Panc1 (cell line): ENCODE results near the gene EIF6. TPM values are rescaled to one million over a fixed set of nuclear protein-coding genes. Genes with fewer than 3 reads are reported as not detected.

Source experiments
- ATAC-seq: fragments of 200-7000 bp; cut with Tn5 transposase; 2 replicates; pipeline ENCODE4 v1.9.1; 2020; ENCODE audit warnings: mild to moderate bottlenecking, moderate library complexity
- BruUV-seq: library from RNA; stranded (reverse); fragments of 400-500 nt; replicated peaks from 2 replicates; lab custom pipeline; 2021; lab: Mats Ljungman, UMichigan
- CTCF ChIA-PET: fragments of 300-600 bp; sonication (Branson Sonifier 250); formaldehyde crosslinking; loops from one replicate; lab custom pipeline; 2022; ENCODE audit warnings: antibody characterized with exemption; lab: Charles Lee
- POLR2A ChIA-PET: fragments of 300-600 bp; sonication (Branson Sonifier 250); formaldehyde crosslinking; loops from one replicate; lab custom pipeline; 2022; ENCODE audit warnings: antibody characterized with exemption; lab: Charles Lee
- DNase-seq: peaks from one replicate; pipeline ENCODE4 v3.0.0-alpha.2; 2010; ENCODE audit warnings: low read depth, low spot score
- H3K27ac ChIP-seq: 2 replicates; pipeline ENCODE4 v1.5.1; 2011; ENCODE audit warnings: mild to moderate bottlenecking, low read length, inconsistent platforms
- H3K27me3 ChIP-seq: fragments of 200-500 bp; sonication (Bioruptor generic); 2 replicates; pipeline ENCODE4 v1.6.0; 2014; ENCODE audit warnings: low read length, inconsistent platforms; ENCODE audit not compliant: control insufficient read depth, insufficient read depth
- H3K36me3 ChIP-seq: fragments of 200-500 bp; sonication (Bioruptor generic); 2 replicates; pipeline ENCODE4 v1.5.1; 2014; ENCODE audit warnings: inconsistent platforms, mild to moderate bottlenecking, low read length, moderate library complexity; ENCODE audit not compliant: control insufficient read depth, insufficient read depth
- H3K4me1 ChIP-seq: 2 replicates; pipeline ENCODE4 v1.5.1; 2011; ENCODE audit warnings: inconsistent platforms, mild to moderate bottlenecking, low read length, moderate library complexity; ENCODE audit not compliant: control insufficient read depth, insufficient read depth
- H3K4me3 ChIP-seq, 2 experiments: 2 replicates each; pipeline ENCODE4 v1.5.1; 2011 to 2012; ENCODE audit warnings: low read depth in 2 of 2, low read length in 2 of 2, mild to moderate bottlenecking in 2 of 2, inconsistent platforms in 1 of 2, moderate library complexity in 1 of 2
- H3K9me3 ChIP-seq: fragments of 200-500 bp; sonication (Bioruptor generic); 2 replicates; pipeline ENCODE4 v1.5.1; 2014; ENCODE audit warnings: low read depth, mild to moderate bottlenecking, inconsistent platforms, low read length, moderate library complexity; ENCODE audit not compliant: control insufficient read depth, insufficient read depth
- POLR2AphosphoS5 ChIP-seq: IDR thresholded peaks from 2 replicates; pipeline ENCODE4 v1.6.1; 2012; ENCODE audit warnings: mild to moderate bottlenecking, low read depth, low read length, moderate library complexity
- REST ChIP-seq, 2 experiments: IDR thresholded peaks; 2 replicates each; pipeline ENCODE4 v1.6.1; 2011 to 2012; ENCODE audit warnings: low read depth in 2 of 2, control low read depth in 1 of 2, low read length in 1 of 2, mild to moderate bottlenecking in 1 of 2, moderate library complexity in 1 of 2; ENCODE audit not compliant: insufficient read depth in 1 of 2
- SIN3A ChIP-seq: IDR thresholded peaks from 2 replicates; pipeline ENCODE4 v1.6.1; 2012; ENCODE audit warnings: low read depth, mild to moderate bottlenecking, low read length, moderate library complexity, borderline replicate concordance; ENCODE audit not compliant: insufficient read depth
- TCF7L2 ChIP-seq: IDR thresholded peaks from 2 replicates; pipeline ENCODE4 v1.6.1; 2011; ENCODE audit warnings: mild to moderate bottlenecking, low read depth, low read length, inconsistent platforms
- in situ Hi-C: cut with HindIII; loops from 2 replicates; pipeline ENCODE4 v1.10.0; 2016; ENCODE audit warnings: low sequenced_read_pairs, low pct_unique_long_range_greater_than_20kb
- intact Hi-C: fragments of 100-400 bp; cut with micrococcal nuclease; formaldehyde crosslinking; loops from one replicate; pipeline ENCODE4 v1.10.0; 2022; ENCODE audit not compliant: unreplicated experiment
- total RNA-seq: library from RNA; stranded (reverse); gene quantifications from one replicate; pipeline ENCODE4 v1.2.1, GENCODE V29; 2021; ENCODE audit not compliant: unreplicated experiment
- TF ChIP-seq, protein P1 (sequence below): fragments of 450-650 bp; IDR thresholded peaks from 2 replicates; pipeline ENCODE4 v1.5.1; 2017; ENCODE audit warnings: mild to moderate bottlenecking

The EIF6 gene
- total RNA-seq, 1 experiment from 2014 or later: 258 TPM

- ChIA-PET POLR2A (interaction anchor here (1.2 kb wide), 1 partner anchor 9 kb away, joined by 7 read pairs; no protein-coding TSS in a partner anchor), CTCF (no interaction called here)
- Histone ChIP-seq H3K27me3 (no peaks in the 10 kb centered on the region), H3K4me1 (peaks cover 10% of the 10 kb centered on the region), H3K9me3 (no peaks in the 10 kb centered on the region), H3K4me3 (no peak overlapping the region), H3K36me3 (no peaks in the 10 kb centered on the region), H3K27ac (no peak overlapping the region)
- ATAC-seq (no peak), DNase-seq (no peak)
- no peak for TF ChIP-seq REST (IDR thresholded peaks at IDR 0.05; ENCODE audit: insufficient read depth in 1 of 2, low read depth in 2 of 2, low read length in 1 of 2)
- TF ChIP-seq POLR2AphosphoS5: no peak
- TF ChIP-seq, protein P1, sequence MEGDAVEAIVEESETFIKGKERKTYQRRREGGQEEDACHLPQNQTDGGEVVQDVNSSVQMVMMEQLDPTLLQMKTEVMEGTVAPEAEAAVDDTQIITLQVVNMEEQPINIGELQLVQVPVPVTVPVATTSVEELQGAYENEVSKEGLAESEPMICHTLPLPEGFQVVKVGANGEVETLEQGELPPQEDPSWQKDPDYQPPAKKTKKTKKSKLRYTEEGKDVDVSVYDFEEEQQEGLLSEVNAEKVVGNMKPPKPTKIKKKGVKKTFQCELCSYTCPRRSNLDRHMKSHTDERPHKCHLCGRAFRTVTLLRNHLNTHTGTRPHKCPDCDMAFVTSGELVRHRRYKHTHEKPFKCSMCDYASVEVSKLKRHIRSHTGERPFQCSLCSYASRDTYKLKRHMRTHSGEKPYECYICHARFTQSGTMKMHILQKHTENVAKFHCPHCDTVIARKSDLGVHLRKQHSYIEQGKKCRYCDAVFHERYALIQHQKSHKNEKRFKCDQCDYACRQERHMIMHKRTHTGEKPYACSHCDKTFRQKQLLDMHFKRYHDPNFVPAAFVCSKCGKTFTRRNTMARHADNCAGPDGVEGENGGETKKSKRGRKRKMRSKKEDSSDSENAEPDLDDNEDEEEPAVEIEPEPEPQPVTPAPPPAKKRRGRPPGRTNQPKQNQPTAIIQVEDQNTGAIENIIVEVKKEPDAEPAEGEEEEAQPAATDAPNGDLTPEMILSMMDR: no peak
- no peak for TF ChIP-seq TCF7L2
- no peak for TF ChIP-seq SIN3A
- no TSS peak for BruUV-seq
- in situ Hi-C loops (no loop called here), intact Hi-C loops (no loop called here)
These were observed 3.1 kb upstream of the EIF6 start for GRCh38 chr20:35287509-35288324.

DNA sequence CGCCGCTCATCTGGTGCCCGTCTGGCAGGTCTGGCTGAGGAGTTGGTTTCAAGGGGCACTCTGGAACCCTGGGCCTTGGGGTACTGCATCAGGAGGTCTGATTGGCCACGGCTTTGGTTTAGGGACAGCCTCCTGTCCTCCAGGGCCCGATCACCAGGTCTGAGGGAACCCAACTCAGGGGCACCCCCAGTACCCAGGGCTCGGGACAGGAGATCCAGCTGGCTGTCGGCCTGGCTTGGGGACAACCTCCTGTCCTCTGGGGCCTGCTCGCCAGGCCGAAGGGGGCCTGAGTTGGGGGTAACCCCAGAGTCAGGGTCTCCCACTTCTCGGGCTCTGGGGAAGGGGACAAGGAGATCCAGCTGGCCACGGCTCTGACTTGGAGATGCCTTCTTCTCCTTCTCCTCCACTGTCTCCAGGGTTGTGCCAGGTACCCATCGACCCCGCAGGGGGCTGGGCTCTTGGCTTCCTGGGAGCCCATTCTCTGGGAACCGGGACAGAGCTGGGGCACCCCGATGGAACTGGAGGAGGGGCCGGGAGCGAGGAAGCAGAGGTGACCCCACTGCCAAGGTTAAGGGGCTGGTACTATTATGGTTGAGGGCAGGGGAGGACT, 2.4 kb upstream of the EIF6 start:
- no peak overlapping the region for H3K4me3 ChIP-seq
- ATAC-seq (no peak), DNase-seq (no peak)
- H3K36me3 ChIP-seq: no peaks in the 10 kb centered on the region
- in situ Hi-C loops: no loop called here
- ChIA-PET POLR2A (no interaction called here), CTCF (no interaction called here)
- no TSS peak for BruUV-seq
- intact Hi-C loops: no loop called here
- no peaks in the 10 kb centered on the region for H3K9me3 ChIP-seq
- H3K27me3 ChIP-seq: no peaks in the 10 kb centered on the region
- TF ChIP-seq POLR2AphosphoS5: no peak
- TF ChIP-seq SIN3A: no peak
- no peak for TF ChIP-seq TCF7L2
- TF ChIP-seq, protein P1: no peak
- TF ChIP-seq REST (IDR thresholded peaks at IDR 0.05; ENCODE audit: insufficient read depth in 1 of 2, low read depth in 2 of 2, low read length in 1 of 2): no peak
- H3K27ac ChIP-seq: no peak overlapping the region
- H3K4me1 ChIP-seq: peaks cover 10% of the 10 kb centered on the region
